Measurements from ENCODE around the gene SH3BP2. TPM values are rescaled to one million over a fixed set of nuclear protein-coding genes. Genes with fewer than 3 reads are reported as not detected.

SH3BP2 gene
- total RNA-seq, 1 donor from 2014 or later = 19.1 TPM

- intact Hi-C loops (cut with DNase I) = no loop called here
- no peak for DNase-seq (ENCODE audit: low spot score)
Measured at GRCh38 chr4:2788101-2788500, 4.8 kb upstream of the SH3BP2 start.

DNA sequence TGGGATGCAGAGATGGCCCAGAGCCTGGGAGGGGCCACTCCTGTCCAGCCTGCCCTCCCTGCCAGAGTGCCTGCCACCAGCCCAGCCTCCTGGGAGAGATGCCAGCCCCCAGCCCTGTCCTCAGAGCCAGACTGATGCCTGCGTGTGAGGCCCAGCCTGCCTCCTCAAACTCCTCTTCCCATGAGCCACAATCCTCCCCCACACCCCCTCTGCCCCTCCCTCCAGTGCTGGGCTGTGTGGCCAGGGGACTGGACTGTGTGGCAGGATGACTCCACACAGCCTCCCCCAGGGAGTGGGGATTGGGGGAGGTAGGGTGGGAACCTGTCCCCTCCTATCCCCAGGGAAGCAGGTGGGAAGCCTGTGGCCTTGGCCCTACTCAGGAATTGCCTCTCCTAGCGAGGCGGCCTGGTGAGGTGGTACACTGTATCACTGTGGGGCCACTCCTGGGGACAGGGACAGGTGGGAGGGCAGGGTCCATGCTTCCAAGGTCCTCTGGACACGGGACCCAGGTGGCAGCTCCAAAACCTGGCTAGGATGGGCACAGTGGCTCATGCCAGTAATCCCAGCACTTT lies 4.3 kb upstream of the SH3BP2 start:
- DNase-seq (ENCODE audit: low spot score) = peak; percentile 90
- intact Hi-C loops (cut with DNase I) = no loop called here

DNA sequence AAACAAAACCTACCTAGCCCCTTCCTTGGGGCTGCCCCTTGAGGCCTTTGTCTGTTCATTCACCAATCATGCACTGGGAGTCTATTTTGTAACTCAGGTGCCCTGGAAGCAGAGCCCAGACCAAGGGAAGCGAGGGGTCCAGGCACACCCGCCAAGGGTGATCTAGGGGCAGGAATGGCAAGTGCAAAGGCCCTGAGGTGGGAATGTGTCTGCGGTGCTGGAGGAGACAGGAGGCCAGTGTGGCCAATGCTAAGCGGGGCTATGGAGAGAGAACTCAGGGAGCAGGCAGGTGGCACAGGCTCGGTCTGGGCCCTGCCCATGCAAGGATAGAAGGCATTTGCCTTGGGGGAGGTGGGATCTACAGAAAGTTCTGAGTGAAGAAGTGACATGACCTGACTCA lies 3.5 kb upstream of the SH3BP2 start:
- peak; percentile 64 for DNase-seq (ENCODE audit: low spot score)

GRCh38 chr4:2789793-2790582 lies 2.9 kb upstream of the SH3BP2 start:
- DNase-seq (ENCODE audit: low spot score) = peak; percentile 74
- intact Hi-C loops (cut with DNase I) = no loop called here

More for the DNA sequence above, 3.5 kb upstream of the SH3BP2 start:
- intact Hi-C loops (cut with DNase I) = no loop called here

- no peak for DNase-seq (ENCODE audit: low spot score)
- intact Hi-C loops (cut with DNase I) = no loop called here
Measured at GRCh38 chr4:2790583-2791517, 2.0 kb upstream of the SH3BP2 start.

GRCh38 chr4:2791518-2792395 lies 1.1 kb upstream of the SH3BP2 start:
- intact Hi-C loops (cut with DNase I) = loop anchor here (2.0 kb wide), 1 partner anchor 25 kb away; no protein-coding TSS in a partner anchor
- DNase-seq (ENCODE audit: low spot score) = peak; percentile 74

DNA sequence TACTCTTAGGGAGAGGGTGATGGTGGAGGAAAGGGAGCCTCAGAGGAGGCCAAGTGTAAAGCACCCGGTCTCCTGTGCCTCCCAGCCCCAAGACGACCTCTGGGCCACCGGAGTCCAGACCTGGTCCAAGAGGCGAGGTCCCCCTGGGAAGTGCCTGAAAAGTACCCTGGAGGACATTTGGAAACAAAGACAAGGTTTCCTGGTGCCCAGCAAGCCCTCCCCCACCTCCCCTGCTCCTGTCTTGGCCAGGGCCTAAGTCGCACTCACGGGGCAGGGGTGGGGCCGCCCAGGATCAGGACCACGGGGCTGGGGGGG lies 532 bp upstream of the SH3BP2 start:
- intact Hi-C loops (cut with DNase I) = loop anchor here (2.0 kb wide), 1 partner anchor 26 kb away; no protein-coding TSS in a partner anchor

GRCh38 chr4:2793586-2794485 lies 951 bp downstream of the SH3BP2 start:
- intact Hi-C loops (cut with DNase I) = loop anchor here (2.0 kb wide), 1 partner anchor 27 kb away; no protein-coding TSS in a partner anchor
- DNase-seq (ENCODE audit: low spot score) = peak; percentile 83

More for the DNA sequence above, 532 bp upstream of the SH3BP2 start:
- DNase-seq (ENCODE audit: low spot score) = no peak

DNA sequence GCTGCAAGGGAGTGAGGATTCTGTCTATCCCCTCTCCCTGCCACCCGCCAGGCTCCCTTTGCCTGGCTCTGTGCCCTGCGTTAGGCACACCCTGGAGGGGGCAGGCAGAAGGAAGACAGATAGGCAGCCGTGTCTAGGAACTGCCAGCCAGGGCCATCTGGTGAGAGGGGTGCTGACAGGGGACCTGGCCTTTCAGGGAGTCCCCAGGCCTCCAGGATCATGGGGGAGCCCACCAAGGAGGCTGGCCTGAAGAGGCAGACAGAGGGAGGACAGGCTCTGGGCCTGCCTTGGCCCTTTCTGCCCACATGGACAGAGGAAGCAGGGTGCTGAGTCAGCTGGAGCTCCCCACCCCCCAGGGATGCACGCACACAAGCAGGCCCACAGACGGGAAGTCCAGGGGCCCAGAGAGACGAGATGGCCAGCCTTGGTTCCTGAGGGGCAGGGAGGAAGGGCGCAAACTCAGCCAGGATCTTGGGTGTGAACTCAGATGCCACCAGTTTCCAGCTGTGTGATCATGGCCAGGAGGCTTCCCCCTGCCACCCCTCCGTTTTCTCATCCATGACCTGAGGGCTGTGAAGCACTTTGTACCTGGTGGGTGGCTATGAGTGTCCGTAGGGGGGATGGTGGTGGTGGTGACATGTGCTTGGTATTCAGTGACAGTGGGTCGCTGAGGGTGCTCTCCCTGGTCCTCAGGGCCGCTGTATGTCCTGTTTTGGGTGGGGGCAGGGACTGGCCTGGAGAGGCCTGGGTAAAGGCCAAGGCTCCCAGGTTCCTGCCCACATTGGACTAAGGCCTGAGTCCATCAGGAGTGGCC lies 1.8 kb downstream of the SH3BP2 start:
- DNase-seq (ENCODE audit: low spot score) = peak; percentile 93

DNA sequence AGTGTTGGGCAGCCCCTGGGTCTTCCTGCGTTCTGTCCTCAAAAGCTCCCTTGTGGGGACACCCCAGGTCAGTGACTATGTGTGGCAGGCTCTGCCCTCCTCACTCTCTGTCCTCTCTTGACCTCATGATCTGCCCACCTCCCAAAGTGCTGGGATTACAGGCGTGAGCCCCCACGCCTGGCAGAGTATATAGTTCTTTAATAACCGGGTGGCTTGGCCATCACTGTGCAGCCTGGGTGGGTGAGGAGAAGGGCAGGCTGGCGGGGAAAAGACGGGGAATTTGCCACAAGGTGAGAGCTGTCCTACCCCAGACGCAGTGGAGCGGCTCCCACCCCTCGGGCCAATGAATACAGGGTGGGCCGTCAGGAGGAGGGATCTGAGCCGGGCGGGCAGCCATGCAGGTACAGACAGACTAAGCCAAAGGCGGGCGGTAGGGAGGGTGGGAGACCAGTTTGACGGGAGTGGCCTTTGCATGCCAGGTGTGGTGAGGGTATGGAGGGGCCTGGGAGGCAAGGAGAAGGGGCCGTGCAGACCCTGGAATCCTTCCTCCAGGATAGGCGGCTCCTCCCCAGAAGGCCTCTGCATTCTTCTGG lies 2.5 kb downstream of the SH3BP2 start:
- intact Hi-C loops (cut with DNase I) = no loop called here
- DNase-seq (ENCODE audit: low spot score) = peak; percentile 61

More for the DNA sequence above, 1.8 kb downstream of the SH3BP2 start:
- intact Hi-C loops (cut with DNase I) = no loop called here

DNA sequence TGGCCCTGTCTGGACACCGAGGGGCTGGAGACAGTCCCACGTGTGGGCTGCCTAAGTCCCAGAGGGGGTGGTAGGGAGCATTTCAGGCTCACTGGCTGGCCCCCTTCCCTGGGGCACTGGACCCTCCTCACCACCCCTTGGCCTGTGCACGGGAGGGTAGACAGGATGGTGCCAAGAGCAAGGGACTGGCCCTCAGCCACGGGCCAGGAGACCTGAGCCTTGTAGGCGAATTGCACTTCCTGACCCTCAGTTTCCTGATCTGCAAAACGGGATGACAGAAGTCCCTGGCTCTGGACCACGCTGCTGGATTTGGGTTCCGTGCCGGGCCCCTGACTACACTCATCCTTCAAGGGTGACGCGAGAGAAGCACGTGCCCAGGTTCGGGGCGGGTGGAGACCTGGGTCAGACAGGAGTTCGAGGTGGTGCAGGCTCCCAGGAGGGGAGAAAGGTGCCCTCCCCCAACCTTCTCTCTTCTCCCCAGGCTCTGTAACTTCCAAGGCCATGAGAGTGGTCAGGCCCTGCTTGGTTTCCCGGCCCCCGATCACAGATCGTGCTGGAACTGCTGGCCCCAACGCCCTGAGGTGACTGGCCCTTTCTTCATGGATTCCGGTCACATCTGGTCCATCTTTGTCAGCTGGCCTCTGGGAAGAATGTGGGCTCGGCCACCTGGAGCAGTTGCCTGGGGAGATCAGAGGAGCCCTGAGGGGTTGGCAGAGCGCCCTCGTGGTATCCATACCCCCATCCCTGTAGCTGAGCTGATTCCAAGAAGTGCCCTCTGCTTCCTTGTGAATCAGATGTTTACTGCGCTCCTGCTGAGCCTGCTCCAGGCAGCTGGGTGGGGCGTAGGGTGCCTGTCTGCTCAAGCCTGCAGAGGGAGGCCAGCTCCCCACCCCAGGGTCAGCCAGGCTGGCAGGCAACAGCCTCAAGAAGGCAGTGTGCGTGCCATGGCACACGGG lies 3.3 kb downstream of the SH3BP2 start:
- DNase-seq (ENCODE audit: low spot score) = peak; percentile 75
- intact Hi-C loops (cut with DNase I) = no loop called here

- intact Hi-C loops (cut with DNase I) = no loop called here
- peak; percentile 60 for DNase-seq (ENCODE audit: low spot score)
Measured at GRCh38 chr4:2796849-2797544, 4.1 kb downstream of the SH3BP2 start.

GRCh38 chr4:2797545-2798305 lies 4.8 kb downstream of the SH3BP2 start:
- peak; percentile 77 for DNase-seq (ENCODE audit: low spot score)
- intact Hi-C loops (cut with DNase I) = no loop called here

DNA sequence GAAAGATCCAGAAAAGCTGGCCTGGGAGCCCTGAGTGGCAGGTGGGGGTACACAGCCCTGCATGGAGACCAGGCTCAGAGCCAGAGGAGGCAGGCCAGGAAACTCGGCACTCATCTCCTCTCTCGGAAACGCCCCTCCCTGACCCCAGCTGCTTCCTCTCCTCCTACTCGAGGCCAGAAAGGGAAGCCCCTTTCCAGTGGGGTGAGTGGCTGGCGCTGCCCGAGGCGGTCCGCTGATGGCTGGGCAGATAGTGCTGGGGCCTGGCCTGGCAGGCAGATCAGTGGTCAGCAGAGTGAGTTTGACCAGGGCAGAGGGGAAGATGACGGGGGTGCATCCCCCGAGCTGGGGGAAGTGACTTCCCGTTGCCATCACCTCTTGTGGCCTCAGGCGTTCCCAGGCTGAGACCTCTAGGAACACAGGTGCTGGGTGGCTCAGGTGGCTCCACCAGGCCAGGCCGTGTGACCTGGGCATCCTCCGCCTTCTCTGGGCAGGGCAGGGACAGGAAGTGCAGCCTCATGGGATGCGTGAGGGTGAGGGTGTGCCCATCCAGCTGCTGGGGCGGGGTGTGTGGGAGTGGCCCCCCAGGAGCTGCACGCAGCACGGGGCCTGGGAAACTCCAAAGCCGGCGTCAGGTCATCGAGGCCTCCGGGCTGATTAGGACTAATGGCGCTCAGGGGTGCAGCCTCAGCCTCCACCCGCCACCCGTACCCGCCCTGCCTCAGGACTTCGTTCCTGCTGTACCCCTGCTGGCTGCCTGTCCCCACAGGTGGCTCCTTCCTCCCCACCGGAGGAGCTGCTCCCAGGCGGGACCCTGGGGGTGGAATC lies 5.7 kb downstream of the SH3BP2 start:
- intact Hi-C loops (cut with DNase I) = no loop called here
- peak; percentile 88 for DNase-seq (ENCODE audit: low spot score)
